Gastroesophageal sphincter (tissue), 3 donors: ENCODE results near the gene FAM193A.

ENCODE experiments used
- POLR2AphosphoS5 ChIP-seq: sonication (generic); formaldehyde crosslinking; IDR thresholded peaks from one replicate; pipeline ENCODE4 v1.6.1; 2017; ENCODE audit warnings: antibody characterized with exemption
- TF ChIP-seq, protein P1 (sequence below), 4 experiments: fragments of 200-600 bp in 2 of 4; fragments of 450-650 bp in 2 of 4; sonication (generic) in 1 of 4; IDR thresholded peaks; one replicate each; pipeline ENCODE4 v1.5.1; 2017 to 2019; ENCODE audit warnings: antibody characterized with exemption in 4 of 4, mild to moderate bottlenecking in 2 of 4, moderate library complexity in 2 of 4

DNA sequence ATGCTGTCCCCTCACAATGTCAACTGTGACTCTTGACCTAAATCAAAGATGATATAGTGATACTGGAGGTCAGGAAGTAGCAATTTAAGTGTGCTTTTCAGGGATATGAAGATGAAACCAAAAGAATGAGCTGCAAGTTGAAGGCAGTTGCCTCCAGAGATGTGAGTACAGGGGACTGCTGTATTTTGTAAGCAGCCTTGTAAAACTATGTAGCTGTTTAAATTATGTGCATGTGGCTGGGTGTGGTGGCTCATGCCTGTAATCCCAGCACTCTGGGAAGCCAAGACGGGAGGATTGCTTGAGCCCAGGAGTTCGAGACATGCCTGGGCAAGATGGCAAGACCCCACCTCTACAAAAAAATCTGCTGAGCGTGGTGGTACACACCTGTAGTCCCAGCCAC, 234.8 kb downstream of the FAM193A start:
- no peak for TF ChIP-seq POLR2AphosphoS5
- TF ChIP-seq, protein P1, sequence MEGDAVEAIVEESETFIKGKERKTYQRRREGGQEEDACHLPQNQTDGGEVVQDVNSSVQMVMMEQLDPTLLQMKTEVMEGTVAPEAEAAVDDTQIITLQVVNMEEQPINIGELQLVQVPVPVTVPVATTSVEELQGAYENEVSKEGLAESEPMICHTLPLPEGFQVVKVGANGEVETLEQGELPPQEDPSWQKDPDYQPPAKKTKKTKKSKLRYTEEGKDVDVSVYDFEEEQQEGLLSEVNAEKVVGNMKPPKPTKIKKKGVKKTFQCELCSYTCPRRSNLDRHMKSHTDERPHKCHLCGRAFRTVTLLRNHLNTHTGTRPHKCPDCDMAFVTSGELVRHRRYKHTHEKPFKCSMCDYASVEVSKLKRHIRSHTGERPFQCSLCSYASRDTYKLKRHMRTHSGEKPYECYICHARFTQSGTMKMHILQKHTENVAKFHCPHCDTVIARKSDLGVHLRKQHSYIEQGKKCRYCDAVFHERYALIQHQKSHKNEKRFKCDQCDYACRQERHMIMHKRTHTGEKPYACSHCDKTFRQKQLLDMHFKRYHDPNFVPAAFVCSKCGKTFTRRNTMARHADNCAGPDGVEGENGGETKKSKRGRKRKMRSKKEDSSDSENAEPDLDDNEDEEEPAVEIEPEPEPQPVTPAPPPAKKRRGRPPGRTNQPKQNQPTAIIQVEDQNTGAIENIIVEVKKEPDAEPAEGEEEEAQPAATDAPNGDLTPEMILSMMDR (IDR thresholded peaks at IDR 0.05) = no peak
